Measurements from ENCODE around the gene DDX50. TPM values are rescaled to one million over a fixed set of nuclear protein-coding genes. Genes with fewer than 3 reads are reported as not detected.
"Not testable (repeated sequence)": the region's sequence is repeated elsewhere in the genome, so short reads cannot be mapped to it uniquely, and the experiment has no call there.

The DDX50 gene
- total and polyA plus RNA-seq, 9 donors, result 27.8 to 52.2 (median 44.6) TPM

- no peak for DNase-seq
- intact Hi-C loops (cut with DNase I), result no loop called here
- Histone ChIP-seq H3K4me3 (no peak overlapping the region), H3K27ac (no peak overlapping the region), H3K4me1 (ENCODE audit: insufficient read depth) (no peaks in the 10 kb centered on the region), H3K27me3 (no peaks in the 10 kb centered on the region), H3K9me3 (no peaks in the 10 kb centered on the region), H3K36me3 (no peaks in the 10 kb centered on the region)
- no peak for TF ChIP-seq POLR2A (IDR thresholded peaks at IDR 0.05)
- TF ChIP-seq EP300 (IDR thresholded peaks at IDR 0.05), result no peak
- TF ChIP-seq CTCF (IDR thresholded peaks at IDR 0.05), result no peak
- 85 to 96% (median 91%) methylated on average over 1 of the region's 1 CpG for WGBS, 3 donors
Measured at GRCh38 chr10:68864611-68865010, 36.5 kb upstream of the DDX50 start.

GRCh38 chr10:68868173-68868572 lies 32.9 kb upstream of the DDX50 start:
- WGBS, 3 donors, result 94 to 98% (median 97%) methylated on average over 8 of the region's 8 CpGs
- H3K36me3 ChIP-seq; H3K27me3 ChIP-seq; intact Hi-C loops (cut with DNase I); DNase-seq; H3K4me1 ChIP-seq (ENCODE audit: insufficient read depth); H3K27ac ChIP-seq; H3K9me3 ChIP-seq; H3K4me3 ChIP-seq: not testable (repeated sequence)

- peaks cover 9% of the 10 kb centered on the region for H3K4me1 ChIP-seq (ENCODE audit: insufficient read depth)
- WGBS, 3 donors, result 41 to 80% (median 75%) methylated on average over 2 of the region's 2 CpGs
- DNase-seq, result no peak
- no peak for TF ChIP-seq EP300 (IDR thresholded peaks at IDR 0.05)
- no peak for TF ChIP-seq POLR2A (IDR thresholded peaks at IDR 0.05)
- no peak for TF ChIP-seq CTCF (IDR thresholded peaks at IDR 0.05)
- H3K9me3 ChIP-seq, result no peaks in the 10 kb centered on the region
- no peak overlapping the region for H3K27ac ChIP-seq
- no peaks in the 10 kb centered on the region for H3K36me3 ChIP-seq
- no peak overlapping the region for H3K4me3 ChIP-seq
- intact Hi-C loops (cut with DNase I), result no loop called here
- no peaks in the 10 kb centered on the region for H3K27me3 ChIP-seq
Measured at GRCh38 chr10:68869623-68870022, 31.5 kb upstream of the DDX50 start.

GRCh38 chr10:68870061-68870460 lies 31.1 kb upstream of the DDX50 start:
- Histone ChIP-seq H3K27ac (no peak overlapping the region), H3K27me3 (no peaks in the 10 kb centered on the region), H3K9me3 (no peaks in the 10 kb centered on the region), H3K4me1 (ENCODE audit: insufficient read depth) (peaks cover 9% of the 10 kb centered on the region), H3K4me3 (no peak overlapping the region), H3K36me3 (no peaks in the 10 kb centered on the region)
- TF ChIP-seq EP300 (IDR thresholded peaks at IDR 0.05), result no peak
- no peak for TF ChIP-seq CTCF (IDR thresholded peaks at IDR 0.05)
- no peak for TF ChIP-seq POLR2A (IDR thresholded peaks at IDR 0.05)
- DNase-seq, result no peak
- WGBS, 3 donors, result 88 to 89% (median 89%) methylated on average over 2 of the region's 2 CpGs
- intact Hi-C loops (cut with DNase I), result no loop called here

GRCh38 chr10:68870545-68871104 lies 30.5 kb upstream of the DDX50 start:
- Histone ChIP-seq H3K4me3 (no peak overlapping the region), H3K27ac (no peak overlapping the region), H3K36me3 (no peaks in the 10 kb centered on the region), H3K9me3 (no peaks in the 10 kb centered on the region), H3K27me3 (no peaks in the 10 kb centered on the region), H3K4me1 (ENCODE audit: insufficient read depth) (peaks cover 9% of the 10 kb centered on the region)
- 35 to 40% (median 37%) methylated on average over 3 of the region's 3 CpGs for WGBS, 3 donors
- DNase-seq, result no peak
- TF ChIP-seq POLR2A (IDR thresholded peaks at IDR 0.05) (no peak), CTCF (IDR thresholded peaks at IDR 0.05) (no peak), EP300 (IDR thresholded peaks at IDR 0.05) (no peak)
- intact Hi-C loops (cut with DNase I), result no loop called here

All from ovary (tissue), 9 donors.